Upper lobe of left lung (tissue), 6 donors: Measurements from ENCODE around the gene POU2AF3. TPM values are rescaled to one million over a fixed set of nuclear protein-coding genes. Genes with fewer than 3 reads are reported as not detected.

Experiments
- ATAC-seq, 2 donors: fragments of 200-7000 bp; cut with Tn5 transposase; one replicate each; pipeline ENCODE4 v1.9.1; 2022; ENCODE audit warnings: mild to moderate bottlenecking in 2 of 2, moderate library complexity in 2 of 2; ENCODE audit not compliant: low FRiP score in 2 of 2
- DNase-seq, 2 donors: peaks; one replicate each; pipeline ENCODE4 v3.0.0-alpha.2; 2019 to 2020
- H3K27ac ChIP-seq, 4 donors: fragments of 200-600 bp; sonication (generic); one replicate each; pipeline ENCODE4 v1.5.1; 2016 to 2019
- H3K27me3 ChIP-seq, 4 donors: fragments of 200-600 bp; sonication (generic); one replicate each; pipeline ENCODE4 v1.5.1; 2017 to 2019
- H3K36me3 ChIP-seq, 4 donors: fragments of 200-600 bp; sonication (generic); one replicate each; pipeline ENCODE4 v1.5.1; 2016 to 2019
- H3K4me1 ChIP-seq, 4 donors: fragments of 200-600 bp; sonication (generic); one replicate each; pipeline ENCODE4 v1.5.1; 2018 to 2019
- H3K4me3 ChIP-seq, 4 donors: fragments of 200-600 bp; sonication (generic); one replicate each; pipeline ENCODE4 v1.5.1; 2017 to 2019; ENCODE audit warnings: mild to moderate bottlenecking in 2 of 4, moderate library complexity in 1 of 4
- H3K9me3 ChIP-seq, 4 donors: fragments of 200-600 bp; sonication (generic); one replicate each; pipeline ENCODE4 v1.5.1; 2018 to 2019
- EP300 ChIP-seq, 4 donors: sonication (generic); formaldehyde crosslinking; IDR thresholded peaks; one replicate each; pipeline ENCODE4 v1.5.1; 2017; ENCODE audit warnings: antibody characterized with exemption in 4 of 4, control low read depth in 2 of 4
- POLR2A ChIP-seq, 4 donors: fragments of 450-650 bp; IDR thresholded peaks; one replicate each; pipeline ENCODE4 v1.5.1; 2016 to 2017; ENCODE audit warnings: antibody characterized with exemption in 4 of 4, mild to moderate bottlenecking in 2 of 4
- POLR2AphosphoS5 ChIP-seq, 2 donors: sonication (generic); formaldehyde crosslinking; IDR thresholded peaks; one replicate each; pipeline ENCODE4 v1.5.1; 2017; ENCODE audit warnings: antibody characterized with exemption in 2 of 2
- WGBS, 2 donors: methylation state at CpG; one replicate each; pipeline ENCODE4 v1.1.5; 2017 to 2018; 5-methylcytosine and 5-hydroxymethylcytosine counted together
- total RNA-seq, 6 donors: library from RNA; depleted of rRNA in 4 of 6; stranded (reverse); fragments of >200 nt in 4 of 6; gene quantifications; one replicate each; pipeline versions ENCODE4 v1.1.0 to v1.2.1, GENCODE V29; 2016 to 2021
- TF ChIP-seq, protein P1 (sequence below), 6 experiments: fragments of 450-650 bp in 4 of 6; fragments of 200-600 bp in 2 of 6; sonication (generic) in 2 of 6; IDR thresholded peaks; one replicate each; pipeline ENCODE4 v1.5.1; 2016 to 2019; ENCODE audit warnings: antibody characterized with exemption in 6 of 6
- donor health status: DM: no; HTN: no; CAD: no; lungs with moderate emphysema.
- donor health status: DM: no; HTN: yes; CAD: no; lungs with severe emphysema.

The POU2AF3 gene
- total RNA-seq, 6 donors from 2014 or later = 1.7 to 12.6 (median 3.6) TPM

DNA sequence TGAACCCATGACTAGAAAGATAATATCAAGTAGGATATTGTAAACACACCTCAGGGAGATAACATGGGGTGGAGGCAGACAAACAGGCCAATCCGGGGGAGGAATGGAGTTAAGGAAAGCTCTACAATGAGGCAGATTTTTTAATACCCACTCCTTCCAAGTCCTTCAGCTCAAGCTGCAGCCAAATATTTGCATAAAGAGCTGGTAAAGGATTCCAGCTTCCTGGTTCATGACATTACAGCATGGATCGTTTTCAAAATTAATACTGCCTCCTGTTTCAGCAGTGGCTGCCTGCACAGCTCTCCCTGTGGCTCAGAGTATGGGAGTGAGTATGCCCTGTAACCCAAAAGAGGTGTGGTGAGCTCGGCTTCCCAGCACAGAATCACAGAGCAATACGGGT lies 5.1 kb downstream of the POU2AF3 start:
- DNase-seq (peak in 1 of 2 donors; percentile 72), ATAC-seq (peak; percentile 38 to 90)
- H3K4me1 ChIP-seq = peaks cover 3 to 34% (median 27%) of the 10 kb centered on the region in 4 donors
- H3K27me3 ChIP-seq = peaks cover 0 to 13% (median 0%) of the 10 kb centered on the region in 4 donors
- no peaks in the 10 kb centered on the region for H3K36me3 ChIP-seq
- H3K27ac ChIP-seq = peak overlapping the region; percentile 46 to 93 (median 64)
- WGBS, 2 donors = 45 to 46% methylated on average over 4 of the region's 4 CpGs
- no peaks in the 10 kb centered on the region for H3K9me3 ChIP-seq
- TF ChIP-seq, protein P1, sequence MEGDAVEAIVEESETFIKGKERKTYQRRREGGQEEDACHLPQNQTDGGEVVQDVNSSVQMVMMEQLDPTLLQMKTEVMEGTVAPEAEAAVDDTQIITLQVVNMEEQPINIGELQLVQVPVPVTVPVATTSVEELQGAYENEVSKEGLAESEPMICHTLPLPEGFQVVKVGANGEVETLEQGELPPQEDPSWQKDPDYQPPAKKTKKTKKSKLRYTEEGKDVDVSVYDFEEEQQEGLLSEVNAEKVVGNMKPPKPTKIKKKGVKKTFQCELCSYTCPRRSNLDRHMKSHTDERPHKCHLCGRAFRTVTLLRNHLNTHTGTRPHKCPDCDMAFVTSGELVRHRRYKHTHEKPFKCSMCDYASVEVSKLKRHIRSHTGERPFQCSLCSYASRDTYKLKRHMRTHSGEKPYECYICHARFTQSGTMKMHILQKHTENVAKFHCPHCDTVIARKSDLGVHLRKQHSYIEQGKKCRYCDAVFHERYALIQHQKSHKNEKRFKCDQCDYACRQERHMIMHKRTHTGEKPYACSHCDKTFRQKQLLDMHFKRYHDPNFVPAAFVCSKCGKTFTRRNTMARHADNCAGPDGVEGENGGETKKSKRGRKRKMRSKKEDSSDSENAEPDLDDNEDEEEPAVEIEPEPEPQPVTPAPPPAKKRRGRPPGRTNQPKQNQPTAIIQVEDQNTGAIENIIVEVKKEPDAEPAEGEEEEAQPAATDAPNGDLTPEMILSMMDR (IDR thresholded peaks at IDR 0.05) = no peak
- TF ChIP-seq POLR2A (IDR thresholded peaks at IDR 0.05) = peak in 1 of 4 donors; percentile 67
- peak in 1 of 2 donors; percentile 46 for TF ChIP-seq POLR2AphosphoS5 (IDR thresholded peaks at IDR 0.05)
- TF ChIP-seq EP300 (IDR thresholded peaks at IDR 0.05) = peak in 1 of 4 donors; percentile 57
- H3K4me3 ChIP-seq = peak overlapping the region in 2 of 4 donors; percentile 17

DNA sequence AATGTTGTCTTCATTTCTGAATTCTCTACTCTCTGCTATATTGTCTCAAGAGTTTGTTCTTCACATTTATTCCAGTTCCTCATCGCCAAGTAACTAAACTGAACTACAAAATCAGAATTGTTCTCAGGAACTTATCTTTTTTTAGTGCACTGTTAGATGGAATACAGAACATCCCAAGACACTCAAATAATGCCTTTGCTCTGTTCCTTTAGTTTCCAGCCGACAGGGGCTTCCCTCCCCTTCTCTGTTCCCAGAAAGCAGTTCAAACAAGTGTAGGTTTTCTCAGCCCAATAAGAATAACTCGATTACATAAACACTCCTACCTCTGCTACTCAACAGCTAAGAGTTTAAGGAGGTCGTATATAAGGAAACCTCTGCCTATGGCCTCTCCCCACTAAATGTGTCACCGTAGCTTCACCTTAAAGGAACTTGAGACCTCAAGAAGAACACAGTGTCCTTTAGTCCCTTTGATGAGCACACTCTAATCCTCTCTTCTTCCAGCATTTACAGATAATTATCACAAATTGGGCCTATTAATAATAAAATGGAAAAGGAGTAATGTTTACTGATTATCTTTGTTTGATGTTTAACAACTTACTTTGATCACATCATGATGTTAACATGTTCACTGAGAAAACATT lies 6.9 kb downstream of the POU2AF3 start:
- H3K9me3 ChIP-seq = no peaks in the 10 kb centered on the region
- H3K36me3 ChIP-seq = no peaks in the 10 kb centered on the region
- TF ChIP-seq POLR2AphosphoS5 (IDR thresholded peaks at IDR 0.05) (no peak), EP300 (IDR thresholded peaks at IDR 0.05) (no peak), POLR2A (IDR thresholded peaks at IDR 0.05) (peak in 1 of 4 donors; percentile 3)
- TF ChIP-seq, protein P1 (IDR thresholded peaks at IDR 0.05) = no peak
- peak overlapping the region in 1 of 4 donors; percentile 29 for H3K27ac ChIP-seq
- ATAC-seq (no peak), DNase-seq (no peak)
- no peaks in the 10 kb centered on the region for H3K27me3 ChIP-seq
- WGBS, 2 donors = 65 to 70% methylated on average over 5 of the region's 5 CpGs
- peaks cover 0 to 17% (median 15%) of the 10 kb centered on the region in 4 donors for H3K4me1 ChIP-seq
- peak overlapping the region in 1 of 4 donors; percentile 17 for H3K4me3 ChIP-seq

DNA sequence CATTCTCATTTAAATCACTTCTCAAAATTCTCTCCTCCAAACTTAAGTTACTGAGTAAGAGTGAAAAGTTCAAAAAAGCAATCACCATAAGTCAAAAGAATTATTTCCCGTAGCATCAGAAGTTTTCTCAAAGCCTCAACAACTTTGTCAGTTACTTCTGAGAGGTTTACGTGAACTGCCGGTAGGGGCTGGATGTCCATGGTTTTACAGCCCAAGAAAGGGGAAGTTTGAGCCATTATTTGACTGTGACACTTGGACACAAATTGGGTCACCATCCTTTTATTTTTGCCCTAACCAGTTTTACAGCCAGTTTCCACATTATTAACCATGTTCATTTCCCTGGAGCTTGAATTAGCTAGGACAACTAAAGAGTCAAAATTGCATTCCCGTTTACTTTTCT lies 7.5 kb downstream of the POU2AF3 start:
- Histone ChIP-seq H3K4me1 (peaks cover 0 to 11% (median 10%) of the 10 kb centered on the region in 4 donors), H3K36me3 (no peaks in the 10 kb centered on the region), H3K27ac (no peak overlapping the region), H3K4me3 (no peak overlapping the region), H3K27me3 (no peaks in the 10 kb centered on the region), H3K9me3 (no peaks in the 10 kb centered on the region)
- DNase-seq (no peak), ATAC-seq (no peak)
- WGBS, 2 donors = 76 to 84% methylated on average over 4 of the region's 4 CpGs
- TF ChIP-seq EP300 (IDR thresholded peaks at IDR 0.05) (no peak), POLR2AphosphoS5 (IDR thresholded peaks at IDR 0.05) (no peak), POLR2A (IDR thresholded peaks at IDR 0.05) (no peak)
- TF ChIP-seq, protein P1 (IDR thresholded peaks at IDR 0.05) = no peak

DNA sequence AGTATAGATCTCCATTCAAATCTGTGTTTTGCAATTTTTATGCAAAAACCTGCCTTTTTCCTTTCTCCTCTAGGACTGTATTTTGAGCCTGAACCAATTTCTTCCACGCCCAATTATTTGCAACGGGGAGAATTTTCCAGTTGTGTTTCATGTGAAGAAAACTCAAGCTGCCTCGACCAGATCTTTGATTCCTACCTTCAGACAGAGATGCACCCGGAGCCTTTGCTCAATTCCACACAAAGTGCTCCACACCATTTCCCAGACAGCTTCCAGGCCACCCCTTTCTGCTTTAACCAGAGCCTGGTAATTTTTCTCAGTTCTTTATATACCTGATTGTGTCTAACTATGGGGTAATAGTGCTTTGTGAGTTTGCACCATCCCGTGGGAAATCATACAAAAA lies 8.0 kb downstream of the POU2AF3 start:
- DNase-seq (no peak), ATAC-seq (no peak)
- H3K4me3 ChIP-seq = no peak overlapping the region
- H3K27ac ChIP-seq = no peak overlapping the region
- no peaks in the 10 kb centered on the region for H3K9me3 ChIP-seq
- 82 to 87% methylated on average over 5 of the region's 5 CpGs for WGBS, 2 donors
- H3K4me1 ChIP-seq = peaks cover 0 to 8% (median 7%) of the 10 kb centered on the region in 4 donors
- no peak for TF ChIP-seq POLR2AphosphoS5 (IDR thresholded peaks at IDR 0.05)
- TF ChIP-seq POLR2A (IDR thresholded peaks at IDR 0.05) = no peak
- TF ChIP-seq, protein P1 (IDR thresholded peaks at IDR 0.05) = no peak
- no peak for TF ChIP-seq EP300 (IDR thresholded peaks at IDR 0.05)
- no peaks in the 10 kb centered on the region for H3K27me3 ChIP-seq
- H3K36me3 ChIP-seq = no peaks in the 10 kb centered on the region
